K562 (cell line): ENCODE data around the gene SLC44A5.

Experiments
- ATF2 ChIP-seq: sonication (generic); formaldehyde crosslinking; IDR thresholded peaks from 2 replicates; pipeline ENCODE4 v1.8.1; 2022; ENCODE audit warnings: missing genetic modification reagents
- CTCF ChIP-seq, 3 experiments: IDR thresholded peaks in 2 of 3; conservative IDR thresholded peaks in 1 of 3; 2 replicates each; pipeline ENCODE4 v1.5.1; 2011 to 2012; ENCODE audit warnings: low read length in 3 of 3, mild to moderate bottlenecking in 3 of 3, control low read depth in 2 of 3, improper control_type of control experiment in 1 of 3, inconsistent platforms in 1 of 3, low read depth in 1 of 3, mixed read lengths in 1 of 3, moderate library complexity in 1 of 3; ENCODE audit not compliant: insufficient read depth in 2 of 3
- EGR1 ChIP-seq: fragments of 450-650 bp; conservative IDR thresholded peaks from 2 replicates; pipeline ENCODE4 v1.6.1; 2017; ENCODE audit warnings: mild to moderate bottlenecking
- HMBOX1 ChIP-seq: sonication (generic); IDR thresholded peaks from 2 replicates; pipeline ENCODE4 v1.6.1; 2016
- ILK ChIP-seq: fragments of 450-650 bp; IDR thresholded peaks from 2 replicates; pipeline ENCODE4 v1.6.1; 2016; ENCODE audit warnings: missing genetic modification characterization, low read depth, mild to moderate bottlenecking, missing compliant biosample characterization, moderate library complexity, borderline replicate concordance
- MTA3 ChIP-seq: fragments of 450-650 bp; formaldehyde crosslinking; IDR thresholded peaks from 2 replicates; pipeline ENCODE4 v1.6.1; 2017; ENCODE audit warnings: mild to moderate bottlenecking, borderline replicate concordance
- NCOA4 ChIP-seq: fragments of 450-650 bp; IDR thresholded peaks from 2 replicates; pipeline ENCODE4 v1.6.1; 2018; ENCODE audit warnings: mild to moderate bottlenecking; ENCODE audit not compliant: partially characterized antibody
- POLR2A ChIP-seq: fragments of 450-650 bp; conservative IDR thresholded peaks from 2 replicates; pipeline ENCODE4 v1.6.1; 2016
- REST ChIP-seq, 2 experiments: fragments of 450-650 bp; formaldehyde crosslinking in 1 of 2; IDR thresholded peaks; 2 replicates each; pipeline versions ENCODE4 v1.4.0 to v1.6.1; 2014 to 2020; ENCODE audit warnings: mild to moderate bottlenecking in 2 of 2, borderline replicate concordance in 1 of 2, low read depth in 1 of 2
- SRF ChIP-seq, 2 experiments: fragments of 250-450, 450-650 bp in 1 of 2; sonication (Bioruptor Pico) in 1 of 2; sonication (generic) in 1 of 2; formaldehyde crosslinking; IDR thresholded peaks; 2 replicates each; pipeline versions ENCODE4 v1.5.0 to v1.5.1; 2020 to 2022; ENCODE audit warnings: mild to moderate bottlenecking in 1 of 2, missing genetic modification reagents in 1 of 2
- ZFPM2 ChIP-seq: fragments of 250-450 bp; sonication (Bioruptor Pico); IDR thresholded peaks from 2 replicates; pipeline ENCODE4 v1.5.1; 2022; ENCODE audit warnings: mild to moderate bottlenecking
- ZKSCAN1 ChIP-seq: fragments of 150-350 bp; IDR thresholded peaks from 2 replicates; pipeline ENCODE4 v1.6.1; 2016; ENCODE audit warnings: low read depth, low read length

GRCh38 chr1:75502776-75503175, 108.1 kb downstream of the SLC44A5 start:
- TF ChIP-seq HMBOX1 (no peak), ZKSCAN1 (no peak), NCOA4 (no peak), CTCF (IDR thresholded peaks at IDR 0.05 in 2 of 3, conservative IDR thresholded peaks at IDR 0.05 in 1 of 3; ENCODE audit: insufficient read depth in 2 of 3, low read depth in 1 of 3, low read length in 3 of 3) (no peak), ILK (no peak), REST (IDR thresholded peaks at IDR 0.05; ENCODE audit: borderline replicate concordance) (no peak), REST (CRISPR knock-in tag; IDR thresholded peaks at IDR 0.05; ENCODE audit: low read depth) (no peak), MTA3 (no peak), ATF2 (CRISPR knock-in tag) (no peak), ZFPM2 (CRISPR knock-in tag) (no peak), EGR1 (no peak), POLR2A (no peak), SRF (CRISPR knock-in tag; IDR thresholded peaks at IDR 0.05) (no peak)
